Fibroblast of lung (primary cell): ENCODE measurements around the gene PPP1R2. TPM values are rescaled to one million over a fixed set of nuclear protein-coding genes. Genes with fewer than 3 reads are reported as not detected.

ENCODE experiments used
- DNase-seq, 2 donors: peaks; one replicate each; pipeline versions ENCODE4 v3.0.0 to v3.0.0-alpha.2; 2010; ENCODE audit warnings: low read depth in 2 of 2
- H2AFZ ChIP-seq: 2 replicates; pipeline ENCODE4 v1.5.1; 2012; ENCODE audit warnings: low read length, control low read depth, inconsistent platforms
- H3K27ac ChIP-seq: 2 replicates; pipeline ENCODE4 v1.5.1; 2011; ENCODE audit warnings: low read length, control low read depth; ENCODE audit not compliant: insufficient read depth
- H3K27me3 ChIP-seq: 2 replicates; pipeline ENCODE4 v1.5.1; 2011; ENCODE audit warnings: mild to moderate bottlenecking, low read length; ENCODE audit not compliant: control insufficient read depth, insufficient read depth
- H3K36me3 ChIP-seq: 2 replicates; pipeline ENCODE4 v1.5.1; 2011; ENCODE audit warnings: low read length; ENCODE audit not compliant: control insufficient read depth, insufficient read depth
- H3K4me1 ChIP-seq: 2 replicates; pipeline ENCODE4 v1.5.1; 2011; ENCODE audit warnings: low read length; ENCODE audit not compliant: control insufficient read depth, insufficient read depth; ENCODE audit errors: extremely low read depth
- H3K4me2 ChIP-seq: 2 replicates; pipeline ENCODE4 v1.5.1; 2011; ENCODE audit warnings: low read length, control low read depth; ENCODE audit not compliant: insufficient read depth; ENCODE audit errors: extremely low read depth
- H3K4me3 ChIP-seq, 4 experiments: fragments of 200-600 bp in 1 of 4; sonication (generic) in 1 of 4; replicated peaks in 1 of 4; 2 replicates each; pipeline ENCODE4 v1.5.1; 2011 to 2016; ENCODE audit warnings: low read length in 4 of 4, low read depth in 3 of 4, mild to moderate bottlenecking in 3 of 4, control low read depth in 2 of 4, inconsistent platforms in 1 of 4, mixed read lengths in 1 of 4; ENCODE audit not compliant: insufficient read depth in 1 of 4; ENCODE audit errors: control extremely low read depth in 1 of 4
- H3K79me2 ChIP-seq: 2 replicates; pipeline ENCODE4 v1.5.1; 2012; ENCODE audit warnings: mild to moderate bottlenecking, low read length, inconsistent platforms; ENCODE audit not compliant: control insufficient read depth, insufficient read depth
- H3K9ac ChIP-seq: 2 replicates; pipeline ENCODE4 v1.5.1; 2011; ENCODE audit warnings: mild to moderate bottlenecking, low read length, control low read depth; ENCODE audit not compliant: insufficient read depth
- H3K9me3 ChIP-seq: 2 replicates; pipeline ENCODE4 v1.5.1; 2012; ENCODE audit warnings: low read depth, low read length; ENCODE audit not compliant: control insufficient read depth, insufficient read depth
- H4K20me1 ChIP-seq: 2 replicates; pipeline ENCODE4 v1.5.1; 2011; ENCODE audit warnings: low read length; ENCODE audit not compliant: control insufficient read depth, insufficient read depth; ENCODE audit errors: extremely low read depth
- EZH2 ChIP-seq: IDR thresholded peaks from 2 replicates; pipeline ENCODE4 v1.5.1; 2012; ENCODE audit warnings: low read length, control low read depth, mild to moderate bottlenecking; ENCODE audit errors: missing control alignments
- polyA plus RNA-seq, 2 donors: library from polyadenylated mRNA; depleted of rRNA in 1 of 2; stranded (reverse) in 1 of 2; unstranded in 1 of 2; fragments of >200 nt; gene quantifications; 2 replicates each; pipeline ENCODE4 v1.2.1, GENCODE V29; 2011 to 2012; ENCODE audit warnings: missing spikeins in 1 of 2
- total RNA-seq: library from RNA; depleted of rRNA; stranded (reverse); fragments of >200 nt; gene quantifications from 2 replicates; pipeline ENCODE4 v1.2.1, GENCODE V29; 2014
- TF ChIP-seq, protein P1 (sequence below), 2 donors: IDR thresholded peaks in 1 of 2; conservative IDR thresholded peaks in 1 of 2; 1 replicate in 1 of 2; 2 replicates in 1 of 2; pipeline ENCODE4 v1.5.1; 2011 to 2012; ENCODE audit warnings: low read length in 2 of 2, control low read depth in 1 of 2, inconsistent platforms in 1 of 2, low read depth in 1 of 2, mild to moderate bottlenecking in 1 of 2

Gene PPP1R2
- total and polyA plus RNA-seq, 2 donors (not counting 1 experiment from before 2014, with no cell fraction given) = 28.9 to 134 TPM

DNA sequence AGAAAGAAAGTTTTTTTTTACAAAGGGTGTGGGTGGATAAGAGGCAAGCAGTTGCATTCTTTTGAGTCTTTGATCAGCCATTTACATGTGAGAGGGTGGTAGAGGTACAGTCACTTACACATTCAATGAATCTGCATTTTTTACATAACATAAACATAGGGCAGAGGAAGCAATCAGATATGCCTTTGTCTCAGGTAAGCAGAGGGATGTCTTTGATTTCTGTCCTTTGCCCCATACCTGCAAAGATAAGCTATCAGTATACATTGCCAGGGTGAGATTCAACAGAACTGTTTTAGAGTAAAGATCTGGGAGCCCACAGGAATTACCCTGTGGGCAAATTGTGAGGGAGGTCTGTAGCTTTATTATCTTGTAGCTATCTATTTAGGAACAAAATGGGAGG is 5.4 kb upstream of the PPP1R2 start:
- H3K27ac ChIP-seq = no peak overlapping the region
- no peak overlapping the region for H3K9ac ChIP-seq
- H3K4me1 ChIP-seq = peaks cover 4% of the 10 kb centered on the region
- H3K36me3 ChIP-seq = no peaks in the 10 kb centered on the region
- no peak for TF ChIP-seq EZH2
- TF ChIP-seq, protein P1, sequence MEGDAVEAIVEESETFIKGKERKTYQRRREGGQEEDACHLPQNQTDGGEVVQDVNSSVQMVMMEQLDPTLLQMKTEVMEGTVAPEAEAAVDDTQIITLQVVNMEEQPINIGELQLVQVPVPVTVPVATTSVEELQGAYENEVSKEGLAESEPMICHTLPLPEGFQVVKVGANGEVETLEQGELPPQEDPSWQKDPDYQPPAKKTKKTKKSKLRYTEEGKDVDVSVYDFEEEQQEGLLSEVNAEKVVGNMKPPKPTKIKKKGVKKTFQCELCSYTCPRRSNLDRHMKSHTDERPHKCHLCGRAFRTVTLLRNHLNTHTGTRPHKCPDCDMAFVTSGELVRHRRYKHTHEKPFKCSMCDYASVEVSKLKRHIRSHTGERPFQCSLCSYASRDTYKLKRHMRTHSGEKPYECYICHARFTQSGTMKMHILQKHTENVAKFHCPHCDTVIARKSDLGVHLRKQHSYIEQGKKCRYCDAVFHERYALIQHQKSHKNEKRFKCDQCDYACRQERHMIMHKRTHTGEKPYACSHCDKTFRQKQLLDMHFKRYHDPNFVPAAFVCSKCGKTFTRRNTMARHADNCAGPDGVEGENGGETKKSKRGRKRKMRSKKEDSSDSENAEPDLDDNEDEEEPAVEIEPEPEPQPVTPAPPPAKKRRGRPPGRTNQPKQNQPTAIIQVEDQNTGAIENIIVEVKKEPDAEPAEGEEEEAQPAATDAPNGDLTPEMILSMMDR (conservative IDR thresholded peaks at IDR 0.05 in 1 of 2, IDR thresholded peaks at IDR 0.05 in 1 of 2; ENCODE audit: low read depth in 1 of 2, low read length in 2 of 2) = no peak
- no peaks in the 10 kb centered on the region for H3K79me2 ChIP-seq
- no peaks in the 10 kb centered on the region for H4K20me1 ChIP-seq
- H3K27me3 ChIP-seq = peaks cover 3% of the 10 kb centered on the region
- no peaks in the 10 kb centered on the region for H3K9me3 ChIP-seq
- no peak overlapping the region for H2AFZ ChIP-seq
- DNase-seq = no peak
- no peak overlapping the region for H3K4me3 ChIP-seq
- H3K4me2 ChIP-seq = no peak overlapping the region

- no peaks in the 10 kb centered on the region for H3K36me3 ChIP-seq
- no peak for DNase-seq
- H3K4me3 ChIP-seq = no peak overlapping the region
- peaks cover 4% of the 10 kb centered on the region for H3K4me1 ChIP-seq
- no peaks in the 10 kb centered on the region for H3K79me2 ChIP-seq
- H3K27ac ChIP-seq = no peak overlapping the region
- no peak overlapping the region for H2AFZ ChIP-seq
- TF ChIP-seq EZH2 = no peak
- TF ChIP-seq, protein P1 (conservative IDR thresholded peaks at IDR 0.05 in 1 of 2, IDR thresholded peaks at IDR 0.05 in 1 of 2; ENCODE audit: low read depth in 1 of 2, low read length in 2 of 2) = no peak
- H3K4me2 ChIP-seq = no peak overlapping the region
- H3K27me3 ChIP-seq = peaks cover 3% of the 10 kb centered on the region
- no peaks in the 10 kb centered on the region for H4K20me1 ChIP-seq
- no peak overlapping the region for H3K9ac ChIP-seq
- H3K9me3 ChIP-seq = no peaks in the 10 kb centered on the region
These were observed 4.9 kb upstream of the PPP1R2 start for GRCh38 chr3:195548006-195548405.

- peaks cover 4% of the 10 kb centered on the region for H3K4me1 ChIP-seq
- no peak overlapping the region for H3K4me2 ChIP-seq
- no peaks in the 10 kb centered on the region for H3K9me3 ChIP-seq
- H2AFZ ChIP-seq = no peak overlapping the region
- H3K27ac ChIP-seq = no peak overlapping the region
- no peaks in the 10 kb centered on the region for H3K36me3 ChIP-seq
- no peak overlapping the region for H3K9ac ChIP-seq
- H3K79me2 ChIP-seq = peaks cover 13% of the 10 kb centered on the region
- peaks cover 3% of the 10 kb centered on the region for H3K27me3 ChIP-seq
- no peak overlapping the region for H3K4me3 ChIP-seq
- peak; percentile 84 to 88 for DNase-seq
- no peak for TF ChIP-seq EZH2
- TF ChIP-seq, protein P1 (conservative IDR thresholded peaks at IDR 0.05 in 1 of 2, IDR thresholded peaks at IDR 0.05 in 1 of 2; ENCODE audit: low read depth in 1 of 2, low read length in 2 of 2) = no peak
- no peaks in the 10 kb centered on the region for H4K20me1 ChIP-seq
These were observed 3.0 kb upstream of the PPP1R2 start for GRCh38 chr3:195546130-195546560.
